Upper lobe of right lung (tissue), 1 donor: ENCODE measurements around the gene ARMC10. TPM values are rescaled to one million over a fixed set of nuclear protein-coding genes. Genes with fewer than 3 reads are reported as not detected.
"Not testable (repeated sequence)": the region's sequence is repeated elsewhere in the genome, so short reads cannot be mapped to it uniquely, and the experiment has no call there.

Experiments
- ATAC-seq: fragments of 200-7000 bp; cut with Tn5 transposase; one replicate; pipeline ENCODE4 v1.9.1; 2020; ENCODE audit warnings: mild to moderate bottlenecking, moderate library complexity
- DNase-seq: peaks from one replicate; pipeline ENCODE4 v3.0.0-alpha.2; 2020
- H3K27ac ChIP-seq: fragments of 200-600 bp; one replicate; pipeline ENCODE4 v1.8.0; 2022
- H3K27me3 ChIP-seq: fragments of 200-600 bp; one replicate; pipeline ENCODE4 v1.8.0; 2022; ENCODE audit warnings: mild to moderate bottlenecking
- H3K36me3 ChIP-seq: fragments of 200-600 bp; one replicate; pipeline ENCODE4 v1.8.0; 2022
- H3K4me1 ChIP-seq: fragments of 200-600 bp; one replicate; pipeline ENCODE4 v1.8.0; 2022
- H3K4me3 ChIP-seq: fragments of 200-600 bp; one replicate; pipeline ENCODE4 v1.8.0; 2022; ENCODE audit warnings: mild to moderate bottlenecking
- H3K9me3 ChIP-seq: fragments of 200-600 bp; one replicate; pipeline ENCODE4 v1.8.0; 2022
- intact Hi-C: fragments of 100-400 bp; cut with DNase I; formaldehyde crosslinking; loops from one replicate; pipeline ENCODE4 v1.11.0; 2022
- total RNA-seq: library from RNA; stranded (reverse); fragmentation: NEBNext Ultra II Directional; extraction: Animal tissue kit (Norgen Biotek cat#: 25700); gene quantifications from one replicate; pipeline ENCODE4 v1.2.1, GENCODE V29; 2021
- TF ChIP-seq, protein P1 (sequence below): fragments of 200-600 bp; IDR thresholded peaks from one replicate; pipeline ENCODE4 v1.8.0; 2022; ENCODE audit warnings: antibody characterized with exemption
- donor health status: DM: no; HTN: yes; CAD: no; lungs with severe emphysema.

Gene ARMC10
- total RNA-seq, 1 donor from 2014 or later = 33.3 TPM

- Histone ChIP-seq H3K36me3 (peaks cover 56% of the 10 kb centered on the region), H3K27ac (no peak overlapping the region), H3K4me3 (no peak overlapping the region), H3K4me1 (no peaks in the 10 kb centered on the region), H3K9me3 (no peaks in the 10 kb centered on the region), H3K27me3 (no peaks in the 10 kb centered on the region)
- intact Hi-C loops = no loop called here
- TF ChIP-seq, protein P1, sequence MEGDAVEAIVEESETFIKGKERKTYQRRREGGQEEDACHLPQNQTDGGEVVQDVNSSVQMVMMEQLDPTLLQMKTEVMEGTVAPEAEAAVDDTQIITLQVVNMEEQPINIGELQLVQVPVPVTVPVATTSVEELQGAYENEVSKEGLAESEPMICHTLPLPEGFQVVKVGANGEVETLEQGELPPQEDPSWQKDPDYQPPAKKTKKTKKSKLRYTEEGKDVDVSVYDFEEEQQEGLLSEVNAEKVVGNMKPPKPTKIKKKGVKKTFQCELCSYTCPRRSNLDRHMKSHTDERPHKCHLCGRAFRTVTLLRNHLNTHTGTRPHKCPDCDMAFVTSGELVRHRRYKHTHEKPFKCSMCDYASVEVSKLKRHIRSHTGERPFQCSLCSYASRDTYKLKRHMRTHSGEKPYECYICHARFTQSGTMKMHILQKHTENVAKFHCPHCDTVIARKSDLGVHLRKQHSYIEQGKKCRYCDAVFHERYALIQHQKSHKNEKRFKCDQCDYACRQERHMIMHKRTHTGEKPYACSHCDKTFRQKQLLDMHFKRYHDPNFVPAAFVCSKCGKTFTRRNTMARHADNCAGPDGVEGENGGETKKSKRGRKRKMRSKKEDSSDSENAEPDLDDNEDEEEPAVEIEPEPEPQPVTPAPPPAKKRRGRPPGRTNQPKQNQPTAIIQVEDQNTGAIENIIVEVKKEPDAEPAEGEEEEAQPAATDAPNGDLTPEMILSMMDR = no peak
- DNase-seq = no peak
- ATAC-seq = no peak
Observed at GRCh38 chr7:103101543-103101942, 26.6 kb downstream of the ARMC10 start.

DNA sequence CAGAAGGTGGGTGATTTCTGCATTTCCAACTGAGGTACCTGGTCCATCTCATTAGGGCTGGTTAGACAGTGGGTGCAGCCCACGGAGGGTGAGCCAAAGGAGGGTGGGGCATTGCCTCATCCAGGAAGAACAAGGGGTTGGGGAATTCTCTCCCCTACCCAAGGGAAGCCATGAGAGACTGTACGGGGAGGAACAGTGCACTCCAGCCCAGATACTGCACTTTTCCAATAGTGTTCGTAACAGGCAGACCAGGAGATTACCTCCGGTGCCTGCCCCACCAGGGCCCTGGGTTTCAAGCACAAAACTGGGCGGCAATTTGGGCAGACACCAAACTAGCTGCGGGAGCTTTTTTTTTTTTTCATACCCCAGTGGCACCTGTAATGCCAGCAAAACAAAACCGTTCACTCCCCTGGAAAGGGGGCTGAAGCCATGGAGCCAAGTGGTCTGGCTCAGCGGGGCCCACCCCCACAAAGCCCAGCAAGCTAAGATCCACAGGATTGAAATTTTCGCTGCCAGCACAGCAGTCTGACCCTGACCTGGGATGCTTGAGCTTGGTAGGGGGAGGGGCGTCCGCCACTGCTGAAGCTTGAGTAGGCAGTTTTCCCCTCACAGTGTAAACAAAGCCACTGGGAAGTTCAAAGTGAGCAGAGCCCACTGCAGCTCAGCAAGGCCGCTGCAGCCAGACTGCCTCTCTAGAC, 31.2 kb downstream of the ARMC10 start:
- no peak for DNase-seq
- H3K36me3 ChIP-seq = peaks cover 32% of the 10 kb centered on the region
- intact Hi-C loops = no loop called here
- TF ChIP-seq, protein P1 = no peak
- H3K9me3 ChIP-seq = no peaks in the 10 kb centered on the region
- no peaks in the 10 kb centered on the region for H3K4me1 ChIP-seq
- H3K27ac ChIP-seq = no peak overlapping the region
- no peak overlapping the region for H3K4me3 ChIP-seq
- ATAC-seq = no peak
- H3K27me3 ChIP-seq = no peaks in the 10 kb centered on the region

DNA sequence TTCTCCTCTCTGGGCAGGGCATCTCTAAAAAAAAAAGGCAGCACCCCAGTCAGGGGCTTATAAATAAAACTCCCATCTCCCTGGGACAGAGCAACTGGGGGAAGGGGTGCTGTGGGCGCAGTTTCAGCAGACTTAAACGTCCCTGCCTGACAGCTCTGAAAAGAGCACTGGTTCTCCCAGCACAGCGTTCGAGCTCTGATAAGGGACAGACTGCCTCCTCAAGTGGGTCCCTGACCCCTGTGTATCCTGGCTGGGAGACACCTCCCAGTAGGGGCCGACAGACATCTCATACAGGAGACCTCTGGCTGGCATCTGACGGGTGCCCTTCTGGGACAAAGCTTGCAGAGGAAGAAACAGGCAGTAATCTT, 31.7 kb downstream of the ARMC10 start:
- ATAC-seq, H3K9me3 ChIP-seq, intact Hi-C loops, H3K4me1 ChIP-seq, DNase-seq, H3K4me3 ChIP-seq, H3K27ac ChIP-seq, H3K27me3 ChIP-seq: not testable (repeated sequence)
- peaks cover 32% of the 10 kb centered on the region for H3K36me3 ChIP-seq

- Histone ChIP-seq H3K36me3 (no peaks in the 10 kb centered on the region), H3K9me3 (no peaks in the 10 kb centered on the region), H3K4me1 (no peaks in the 10 kb centered on the region), H3K4me3 (no peak overlapping the region), H3K27ac (no peak overlapping the region), H3K27me3 (no peaks in the 10 kb centered on the region)
- ATAC-seq (no peak), DNase-seq (no peak)
- intact Hi-C loops = no loop called here
- TF ChIP-seq, protein P1 = no peak
Observed at GRCh38 chr7:103113164-103113563, 38.2 kb downstream of the ARMC10 start.

- intact Hi-C loops = no loop called here
- Histone ChIP-seq H3K4me3 (no peak overlapping the region), H3K36me3 (peaks cover 3% of the 10 kb centered on the region), H3K4me1 (no peaks in the 10 kb centered on the region), H3K27ac (no peak overlapping the region), H3K9me3 (no peaks in the 10 kb centered on the region), H3K27me3 (no peaks in the 10 kb centered on the region)
- no peak for ATAC-seq
- no peak for DNase-seq
- TF ChIP-seq, protein P1 = no peak
Observed at GRCh38 chr7:103114576-103115008, 39.7 kb downstream of the ARMC10 start.

DNA sequence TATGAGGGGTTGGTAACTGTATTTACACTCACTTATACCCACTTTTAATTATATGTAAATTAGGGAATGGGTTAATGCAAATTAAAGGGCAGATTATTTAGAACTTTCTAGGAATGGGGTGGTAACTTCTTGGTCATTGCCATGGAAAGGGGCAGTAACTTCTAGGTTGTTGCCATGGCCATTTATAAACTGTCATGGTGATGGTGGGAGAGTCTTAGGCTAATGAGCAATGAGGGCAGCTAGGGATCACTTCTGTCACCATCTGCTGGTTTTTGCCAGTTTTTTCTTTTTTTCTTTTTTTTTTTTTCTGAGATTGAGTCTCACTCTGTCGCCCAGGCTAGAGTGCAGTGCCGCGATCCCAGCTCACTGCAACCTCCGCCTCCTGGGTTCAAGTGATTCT, 40.8 kb downstream of the ARMC10 start:
- no peak overlapping the region for H3K27ac ChIP-seq
- peaks cover 9% of the 10 kb centered on the region for H3K36me3 ChIP-seq
- no peak for DNase-seq
- no peaks in the 10 kb centered on the region for H3K9me3 ChIP-seq
- no peak for ATAC-seq
- TF ChIP-seq, protein P1 = no peak
- H3K4me3 ChIP-seq = no peak overlapping the region
- H3K4me1 ChIP-seq = no peaks in the 10 kb centered on the region
- intact Hi-C loops = no loop called here
- H3K27me3 ChIP-seq = no peaks in the 10 kb centered on the region
